GM23338 (cell line): ENCODE data around the gene BCAS3. TPM values are rescaled to one million over a fixed set of nuclear protein-coding genes. Genes with fewer than 3 reads are reported as not detected.
"Not testable (repeated sequence)": the region's sequence is repeated elsewhere in the genome, so short reads cannot be mapped to it uniquely, and the experiment has no call there.

Experiments used
- ATAC-seq: fragments of 200-7000 bp; cut with Tn5 transposase; 3 replicates; pipeline ENCODE4 v1.9.1; 2020
- DNase-seq: peaks from one replicate; pipeline ENCODE4 v3.0.0-alpha.2; 2015; ENCODE audit warnings: low spot score
- H2AFZ ChIP-seq: fragments of 200-600 bp; sonication (generic); 2 replicates; pipeline ENCODE4 v1.8.0; 2016; ENCODE audit warnings: antibody characterized with exemption, mild to moderate bottlenecking, moderate library complexity
- H3F3A ChIP-seq: fragments of 200-600 bp; sonication (generic); replicated peaks from 2 replicates; pipeline ENCODE4 v1.8.0; 2017; ENCODE audit warnings: antibody characterized with exemption, mixed run types, low read depth
- H3K27ac ChIP-seq: fragments of 200-600 bp; sonication (generic); 2 replicates; pipeline ENCODE4 v1.6.1; 2016; ENCODE audit warnings: low read depth
- H3K27me3 ChIP-seq: fragments of 200-600 bp; sonication (generic); 2 replicates; pipeline ENCODE4 v1.8.0; 2016; ENCODE audit warnings: mild to moderate bottlenecking, mixed run types, moderate library complexity; ENCODE audit not compliant: insufficient read depth
- H3K36me3 ChIP-seq: fragments of 200-600 bp; sonication (generic); 2 replicates; pipeline ENCODE4 v1.8.0; 2016; ENCODE audit warnings: mild to moderate bottlenecking; ENCODE audit not compliant: insufficient read depth
- H3K4me1 ChIP-seq: fragments of 200-600 bp; sonication (generic); 2 replicates; pipeline ENCODE4 v1.8.0; 2016; ENCODE audit warnings: mild to moderate bottlenecking, moderate library complexity; ENCODE audit not compliant: insufficient read depth
- H3K4me2 ChIP-seq: fragments of 200-600 bp; sonication (generic); 2 replicates; pipeline ENCODE4 v1.7.1; 2017; ENCODE audit warnings: mixed run types
- H3K4me3 ChIP-seq: fragments of 200-600 bp; sonication (generic); 2 replicates; pipeline ENCODE4 v1.6.1; 2016; ENCODE audit warnings: mixed run types
- H3K79me2 ChIP-seq: fragments of 200-600 bp; sonication (generic); replicated peaks from 2 replicates; pipeline ENCODE4 v1.8.0; 2017; ENCODE audit warnings: mild to moderate bottlenecking; ENCODE audit not compliant: insufficient read depth
- H3K9me2 ChIP-seq: fragments of 200-600 bp; sonication (generic); 2 replicates; pipeline ENCODE4 v1.8.0; 2017; ENCODE audit not compliant: insufficient read depth
- H4K20me1 ChIP-seq: fragments of 200-600 bp; sonication (generic); replicated peaks from 2 replicates; pipeline ENCODE4 v1.8.0; 2017; ENCODE audit warnings: mild to moderate bottlenecking; ENCODE audit not compliant: insufficient read depth
- H3K27ac Mint-ChIP-seq: 2 replicates; pipeline ENCODE4 v1.8.0; 2020; ENCODE audit warnings: inconsistent platforms, mild to moderate bottlenecking, moderate library complexity, mixed read lengths
- H3K27me3 Mint-ChIP-seq: 3 replicates; pipeline ENCODE4 v1.8.0; 2022; ENCODE audit warnings: low read depth, mild to moderate bottlenecking, moderate library complexity, mixed read lengths, inconsistent platforms; ENCODE audit not compliant: insufficient read depth, poor library complexity
- H3K36me3 Mint-ChIP-seq: 3 replicates; pipeline ENCODE4 v1.8.0; 2021; ENCODE audit warnings: low read depth, mild to moderate bottlenecking, inconsistent platforms, moderate library complexity, mixed read lengths
- H3K4me1 Mint-ChIP-seq: 3 replicates; pipeline ENCODE4 v1.8.0; 2020; ENCODE audit warnings: mild to moderate bottlenecking, inconsistent platforms, mixed read lengths
- H3K4me3 Mint-ChIP-seq: 3 replicates; pipeline ENCODE4 v1.8.0; 2021; ENCODE audit warnings: moderate library complexity, mild to moderate bottlenecking, inconsistent platforms, mixed read lengths
- H3K9me3 Mint-ChIP-seq: 3 replicates; pipeline ENCODE4 v1.8.0; 2020; ENCODE audit warnings: moderate library complexity, mild to moderate bottlenecking, inconsistent platforms, mixed read lengths
- CREB1 ChIP-seq: fragments of 250-450 bp; sonication (Bioruptor Pico); IDR thresholded peaks from 2 replicates; pipeline ENCODE4 v1.5.0; 2020; ENCODE audit warnings: low read depth, mild to moderate bottlenecking, moderate library complexity
- CTCF ChIP-seq, 2 experiments: fragments of 200-600 bp in 1 of 2; sonication (generic) in 1 of 2; conservative IDR thresholded peaks; 2 replicates each; pipeline versions ENCODE4 v1.5.1 to v1.6.1; 2016 to 2017; ENCODE audit warnings: antibody characterized with exemption in 2 of 2, low read depth in 2 of 2, mild to moderate bottlenecking in 2 of 2, moderate library complexity in 1 of 2
- EZH2phosphoT487 ChIP-seq: fragments of 200-600 bp; sonication (generic); IDR thresholded peaks from one replicate; pipeline ENCODE4 v1.8.1; 2018; ENCODE audit warnings: antibody characterized with exemption; ENCODE audit not compliant: unreplicated experiment
- JUNB ChIP-seq: IDR thresholded peaks from one replicate; pipeline ENCODE4 v1.6.1; 2016; ENCODE audit warnings: antibody characterized with exemption; ENCODE audit not compliant: unreplicated experiment
- POLR2AphosphoS5 ChIP-seq: IDR thresholded peaks from 2 replicates; pipeline ENCODE4 v1.6.1; 2016; ENCODE audit warnings: antibody characterized with exemption, low read depth
- ZNF462 ChIP-seq: fragments of 250-450 bp; sonication (Bioruptor Pico); IDR thresholded peaks from 2 replicates; pipeline ENCODE4 v1.5.0; 2020; ENCODE audit warnings: mild to moderate bottlenecking, moderate library complexity
- polyA plus RNA-seq: library from polyadenylated mRNA; unstranded; fragments of >200 nt; fragmentation: Nextera tagmentation; extraction: Ambion mirVana; gene quantifications from 2 replicates; pipeline ENCODE4 v1.2.1, GENCODE V29; 2016
- total RNA-seq: library from RNA; depleted of rRNA; stranded (reverse); fragments of >200 nt; shearing (Covaris generic); gene quantifications from 2 replicates; pipeline ENCODE4 v1.2.3, GENCODE V29; 2014

BCAS3 gene
- total and polyA plus RNA-seq, 2 experiments from 2014 or later, result 8.2 to 28.0 TPM

GRCh38 chr17:61440697-61441096, 763.0 kb downstream of the BCAS3 start:
- no peaks in the 10 kb centered on the region for H3K79me2 ChIP-seq
- Mint-ChIP-seq H3K27me3 (peaks cover 11% of the 10 kb centered on the region), H3K4me3 (no peak overlapping the region), H3K36me3 (no peaks in the 10 kb centered on the region), H3K9me3 (no peaks in the 10 kb centered on the region; the same call in 2 of the 3 replicates), H3K27ac (no peak overlapping the region), H3K4me1 (peaks cover 5% of the 10 kb centered on the region; the same call in 2 of the 3 replicates)
- H3K4me3 ChIP-seq, result no peak overlapping the region
- TF ChIP-seq CREB1 (no peak), EZH2phosphoT487 (no peak), ZNF462 (CRISPR knock-in tag) (no peak), JUNB (no peak), POLR2AphosphoS5 (no peak), CTCF (conservative IDR thresholded peaks at IDR 0.05; ENCODE audit: low read depth in 2 of 2) (no peak)
- H3K36me3 ChIP-seq, result no peaks in the 10 kb centered on the region
- peaks cover under 1% of the 10 kb centered on the region for H3K27me3 ChIP-seq
- H3K4me2 ChIP-seq, result no peak overlapping the region
- DNase-seq, result no peak
- H4K20me1 ChIP-seq, result no peaks in the 10 kb centered on the region
- H3K27ac ChIP-seq, result no peak overlapping the region
- no peak overlapping the region for H2AFZ ChIP-seq
- H3F3A ChIP-seq, result no peaks in the 10 kb centered on the region
- no peaks in the 10 kb centered on the region for H3K4me1 ChIP-seq
- 0 out of 2 replicates have a peak, but pooled peaks cover 5% of the 10 kb centered on the region for H3K9me2 ChIP-seq
- no peak for ATAC-seq

- H3K36me3 Mint-ChIP-seq, H3K4me3 ChIP-seq, H2AFZ ChIP-seq, H3K79me2 ChIP-seq, H4K20me1 ChIP-seq, H3K4me1 Mint-ChIP-seq, H3K27me3 ChIP-seq, H3K4me1 ChIP-seq, H3K9me2 ChIP-seq, H3K27ac ChIP-seq, H3K4me3 Mint-ChIP-seq, H3K9me3 Mint-ChIP-seq, H3K4me2 ChIP-seq, DNase-seq, H3K27ac Mint-ChIP-seq, ATAC-seq, H3F3A ChIP-seq, H3K36me3 ChIP-seq: not testable (repeated sequence)
- peaks cover 11% of the 10 kb centered on the region for H3K27me3 Mint-ChIP-seq
These were observed 763.9 kb downstream of the BCAS3 start for GRCh38 chr17:61441507-61441906.
